ENCODE results near the gene MTHFD1L.
"Not testable (repeated sequence)": the region's sequence is repeated elsewhere in the genome, so short reads cannot be mapped to it uniquely, and the experiment has no call there.

Gene MTHFD1L

DNA sequence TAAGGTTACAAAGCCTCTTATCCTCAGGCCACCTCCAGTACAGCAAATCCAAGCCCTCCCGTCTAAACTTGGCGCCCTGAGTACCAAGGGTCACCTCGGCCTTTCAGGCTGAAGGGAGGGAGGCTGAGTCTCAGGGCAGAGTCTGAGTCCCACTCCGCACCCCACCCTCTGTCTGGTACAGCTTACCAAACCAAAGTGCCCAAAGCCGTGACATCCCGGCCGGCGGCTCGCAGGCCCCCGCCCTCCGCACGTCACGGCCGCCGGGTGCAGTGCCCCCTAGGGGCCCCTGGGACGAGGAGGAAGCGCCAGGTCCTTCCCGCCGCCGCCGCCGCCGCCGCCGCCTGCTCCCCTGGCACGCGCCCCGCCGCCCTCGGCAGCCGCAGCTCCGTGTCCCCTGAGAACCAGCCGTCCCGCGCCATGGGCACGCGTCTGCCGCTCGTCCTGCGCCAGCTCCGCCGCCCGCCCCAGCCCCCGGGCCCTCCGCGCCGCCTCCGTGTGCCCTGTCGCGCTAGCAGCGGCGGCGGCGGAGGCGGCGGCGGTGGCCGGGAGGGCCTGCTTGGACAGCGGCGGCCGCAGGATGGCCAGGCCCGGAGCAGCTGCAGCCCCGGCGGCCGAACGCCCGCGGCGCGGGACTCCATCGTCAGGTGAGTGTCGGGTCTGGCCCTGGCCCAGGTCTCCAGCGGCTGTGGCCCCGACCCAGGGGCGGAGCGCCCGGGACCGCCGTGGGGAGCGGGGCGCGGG, at the start of gene MTHFD1L:
TSS of gene MTHFD1L (plus strand) at position 297 of the 741 bp plus-strand sequence. CDS start at position 418, 121 bp downstream.
- peak; percentile 90 for DNase-seq (ENCODE audit: low spot score)

DNA sequence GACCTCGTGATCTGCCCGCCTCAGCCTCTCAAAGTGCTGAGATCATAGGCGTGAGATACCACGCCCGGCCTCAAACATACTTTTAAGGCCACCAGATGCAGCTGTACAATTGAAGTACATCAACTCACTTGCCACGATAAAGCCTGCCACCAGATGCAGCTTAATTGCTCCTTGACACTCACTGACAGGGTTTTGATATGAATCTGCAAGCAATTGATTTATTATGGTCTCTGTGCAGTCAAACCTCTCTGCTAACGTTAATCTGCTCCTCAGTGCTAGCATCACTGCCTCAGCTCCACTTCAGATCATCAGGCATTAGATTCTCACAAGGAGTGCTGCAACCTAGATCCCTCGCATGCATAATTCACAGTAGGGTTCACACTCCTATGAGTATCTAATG, 48.9 kb upstream of the MTHFD1L start:
- DNase-seq (ENCODE audit: low spot score) = not testable (repeated sequence)

DNA sequence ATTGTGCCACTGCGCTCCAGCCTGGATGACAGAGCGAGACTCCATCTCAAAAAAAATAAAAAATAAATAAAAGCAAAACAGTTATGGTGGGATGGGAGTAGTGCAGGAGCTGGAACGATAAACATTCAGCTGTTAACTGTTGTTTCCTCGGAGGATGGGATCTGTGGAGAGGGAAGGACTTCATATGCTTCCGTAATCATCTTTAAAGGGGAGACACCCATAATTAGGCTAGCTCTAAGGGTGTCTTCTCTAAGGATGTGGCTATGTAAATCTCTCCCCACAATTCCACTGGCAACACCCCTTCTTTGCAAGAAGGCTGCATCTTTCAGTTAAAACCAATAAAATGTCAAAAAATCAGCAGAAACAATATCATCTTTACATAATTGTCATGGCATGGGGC, 42.6 kb upstream of the MTHFD1L start:
- DNase-seq (ENCODE audit: low spot score) = no peak

DNA sequence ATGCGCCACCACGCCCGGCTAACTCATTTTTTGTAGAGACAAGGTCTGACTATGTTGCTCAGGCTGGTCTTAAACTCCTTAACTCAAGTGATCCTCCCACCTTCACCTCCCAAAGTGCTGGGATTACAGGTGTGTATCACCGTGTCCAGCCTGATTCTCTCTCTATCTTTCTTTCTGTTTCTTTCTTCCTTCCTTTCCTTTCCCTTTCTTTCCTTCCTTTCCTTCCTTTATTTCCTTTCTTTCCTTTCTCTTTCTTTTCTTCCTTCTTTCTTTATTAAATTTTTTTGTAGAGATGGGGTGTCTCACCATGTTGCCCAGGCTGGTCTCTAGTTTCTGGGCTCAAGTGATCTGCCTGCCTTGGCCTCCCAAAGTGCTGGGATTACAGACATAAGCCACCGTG, 38.7 kb upstream of the MTHFD1L start:
- DNase-seq (ENCODE audit: low spot score) = no peak

DNA sequence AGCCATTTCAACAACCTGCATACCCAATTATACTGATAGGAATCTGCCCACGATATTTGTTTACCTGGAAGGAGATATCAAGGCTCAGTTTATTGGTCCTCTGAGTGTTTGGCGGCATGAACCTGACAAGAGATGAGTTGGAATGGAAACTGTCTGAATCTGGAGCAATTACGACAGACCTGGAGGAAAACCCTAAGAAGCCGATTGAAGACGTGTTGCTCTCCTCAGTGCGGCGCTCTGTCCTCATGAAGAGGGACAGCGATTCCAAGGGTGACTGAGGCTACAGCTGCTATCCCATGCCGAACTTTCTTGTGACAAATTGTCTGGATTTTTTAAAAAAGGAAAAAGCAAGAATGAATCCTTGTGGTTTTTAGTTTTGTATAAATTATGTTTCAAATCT, 37.4 kb upstream of the MTHFD1L start:
- not testable (repeated sequence) for DNase-seq (ENCODE audit: low spot score)

DNA sequence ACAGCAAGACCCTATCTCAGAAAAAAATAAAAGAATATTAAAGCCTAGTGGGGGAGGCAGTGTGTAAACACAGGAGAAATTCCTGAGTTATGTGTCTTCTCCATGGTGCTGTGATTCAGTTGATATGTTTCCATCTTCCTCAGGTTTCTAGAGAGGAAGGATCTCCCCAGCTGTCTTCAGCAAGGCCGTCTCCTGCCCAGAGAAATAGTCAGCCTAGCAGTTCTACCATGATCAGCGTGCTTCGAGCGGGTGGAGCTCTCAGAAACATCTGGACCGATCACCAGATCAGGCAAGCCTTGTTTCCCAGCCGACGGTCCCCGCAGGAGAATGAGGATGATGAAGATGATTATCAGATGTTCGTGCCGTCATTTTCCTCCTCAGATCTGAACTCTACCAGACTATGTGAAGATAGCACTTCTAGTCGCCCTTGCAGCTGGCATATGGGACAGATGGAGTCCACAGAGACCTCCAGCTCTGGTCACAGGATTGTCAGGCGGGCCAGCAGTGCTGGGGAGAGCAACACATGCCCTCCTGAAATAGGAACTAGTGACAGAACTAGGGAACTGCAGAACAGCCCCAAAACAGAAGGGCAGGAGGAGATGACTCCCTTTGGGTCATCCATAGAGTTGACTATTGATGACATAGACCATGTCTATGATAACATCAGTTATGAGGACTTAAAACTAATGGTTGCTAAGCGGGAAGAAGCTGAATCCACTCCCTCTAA, 34.9 kb upstream of the MTHFD1L start:
- peak; percentile 38 for DNase-seq (ENCODE audit: low spot score)

DNA sequence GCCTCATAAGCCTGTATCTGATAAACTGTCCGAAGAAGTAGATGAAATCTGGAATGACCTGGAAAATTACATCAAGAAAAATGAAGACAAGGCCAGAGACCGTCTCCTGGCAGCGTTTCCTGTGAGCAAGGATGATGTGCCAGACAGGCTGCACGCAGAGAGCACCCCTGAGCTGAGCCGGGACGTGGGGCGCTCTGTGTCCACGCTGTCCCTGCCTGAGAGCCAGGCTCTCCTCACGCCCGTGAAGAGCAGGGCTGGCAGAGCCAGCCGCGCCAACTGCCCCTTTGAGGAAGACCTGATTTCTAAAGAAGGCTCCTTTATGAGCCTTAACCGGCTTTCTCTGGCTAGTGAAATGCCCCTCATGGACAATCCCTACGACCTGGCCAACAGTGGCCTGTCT, 33.9 kb upstream of the MTHFD1L start:
- no peak for DNase-seq (ENCODE audit: low spot score)

DNA sequence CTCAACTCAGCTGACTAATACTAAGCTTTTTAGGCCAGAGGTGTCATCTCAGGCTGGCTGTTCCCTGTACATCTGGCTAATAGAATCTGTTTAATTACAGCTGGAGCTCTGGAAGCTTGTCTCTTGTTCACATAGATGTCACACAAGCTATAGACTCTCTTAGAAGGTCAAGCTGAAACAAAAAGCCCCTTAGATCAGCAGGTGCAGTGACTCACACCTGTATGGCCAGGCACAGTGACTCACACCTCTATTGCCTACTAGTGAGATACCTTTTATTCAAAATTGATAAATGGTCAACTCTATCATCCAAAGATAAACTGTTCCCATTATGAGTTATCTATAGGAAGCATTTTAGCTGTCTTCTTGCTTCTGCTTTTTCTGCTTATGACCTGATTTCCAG, 29.9 kb upstream of the MTHFD1L start:
- DNase-seq (ENCODE audit: low spot score) = no peak

DNA sequence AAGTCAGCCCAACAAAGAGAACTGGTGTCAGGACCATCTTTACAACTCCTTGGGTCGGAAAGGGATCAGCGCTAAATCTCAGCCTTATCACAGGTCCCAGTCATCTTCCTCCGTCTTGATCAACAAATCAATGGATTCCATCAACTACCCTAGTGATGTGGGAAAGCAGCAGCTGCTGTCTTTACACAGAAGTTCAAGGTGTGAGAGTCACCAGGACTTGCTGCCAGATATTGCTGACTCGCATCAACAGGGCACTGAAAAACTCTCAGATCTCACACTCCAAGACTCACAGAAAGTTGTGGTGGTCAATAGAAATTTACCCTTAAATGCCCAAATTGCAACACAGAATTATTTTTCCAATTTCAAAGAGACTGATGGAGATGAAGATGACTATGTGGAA, 25.3 kb upstream of the MTHFD1L start:
- no peak for DNase-seq (ENCODE audit: low spot score)

DNA sequence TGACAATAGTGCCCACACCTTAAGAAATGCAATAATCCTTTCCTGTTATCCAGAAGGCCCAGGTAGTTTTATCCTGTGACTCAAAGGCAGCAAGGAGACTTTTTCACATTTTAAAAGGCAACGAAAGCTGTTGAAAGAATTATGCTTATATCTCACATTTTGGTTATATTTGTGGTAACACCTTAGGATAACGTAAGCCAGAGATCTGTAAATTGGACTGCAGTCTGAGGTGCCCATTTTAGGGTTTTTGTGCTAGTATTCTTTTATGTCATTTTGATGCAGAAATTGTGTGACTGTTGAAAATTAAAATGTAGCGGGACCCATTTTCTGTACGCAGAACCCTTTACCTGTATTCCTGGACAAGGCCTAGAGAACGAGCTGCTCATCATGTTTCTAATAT, 24.3 kb upstream of the MTHFD1L start:
- no peak for DNase-seq (ENCODE audit: low spot score)

DNA sequence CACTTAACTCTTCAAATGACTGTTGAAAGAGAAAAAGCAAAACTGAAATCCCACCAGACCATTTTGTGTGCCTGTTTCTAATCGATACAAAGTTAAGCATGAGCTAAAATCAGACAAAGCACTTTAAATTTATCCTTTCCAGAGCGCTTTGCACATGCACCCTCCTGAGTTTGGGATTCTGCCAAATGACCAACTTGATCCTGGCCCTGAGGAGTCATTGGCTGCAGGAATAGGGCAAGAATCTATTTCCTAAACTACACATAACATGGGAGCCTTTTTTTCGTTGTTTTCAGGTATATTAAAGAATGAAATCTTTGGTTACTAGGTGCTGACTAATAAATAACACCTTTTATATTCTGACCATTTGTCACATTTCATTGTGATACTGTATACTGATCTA, 23.8 kb upstream of the MTHFD1L start:
- no peak for DNase-seq (ENCODE audit: low spot score)

DNA sequence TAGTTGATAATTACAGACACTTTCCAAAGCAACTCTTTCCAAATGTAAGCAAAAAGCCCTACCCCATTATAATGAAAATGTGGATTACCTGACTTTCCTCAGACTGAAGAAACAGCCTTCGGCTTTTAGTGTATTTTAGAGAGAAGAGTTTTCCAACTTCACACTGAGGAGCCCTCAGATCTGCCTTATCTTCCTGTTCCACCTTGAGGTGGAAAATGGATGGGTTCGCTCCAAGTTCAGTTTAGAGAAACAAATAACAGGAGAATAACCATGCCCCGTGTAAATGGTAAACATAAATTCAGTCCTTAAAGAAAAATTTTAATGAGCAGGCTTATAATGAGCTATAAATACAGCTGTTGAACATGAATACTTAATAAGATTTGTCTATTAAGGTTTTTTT, 21.1 kb upstream of the MTHFD1L start:
- no peak for DNase-seq (ENCODE audit: low spot score)

DNA sequence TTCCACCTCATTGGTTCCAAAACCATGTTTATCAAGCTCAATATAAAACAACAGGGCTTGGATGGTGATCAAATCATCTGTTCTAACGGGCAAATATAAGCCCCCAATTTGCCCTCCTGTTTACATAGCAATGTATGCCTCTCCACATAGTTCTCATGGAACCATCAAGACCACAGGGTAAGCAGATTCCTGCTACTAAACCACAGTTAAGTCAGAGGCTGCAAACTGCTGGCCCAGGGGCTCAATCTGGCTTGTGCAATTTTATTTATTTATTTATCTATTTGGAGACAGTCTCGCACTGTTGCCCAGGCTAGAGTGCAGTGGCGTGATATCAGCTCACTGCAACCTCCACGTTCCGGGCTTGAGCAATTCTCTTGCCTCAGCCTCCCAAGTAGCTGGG, 18.9 kb upstream of the MTHFD1L start:
- DNase-seq (ENCODE audit: low spot score) = no peak

DNA sequence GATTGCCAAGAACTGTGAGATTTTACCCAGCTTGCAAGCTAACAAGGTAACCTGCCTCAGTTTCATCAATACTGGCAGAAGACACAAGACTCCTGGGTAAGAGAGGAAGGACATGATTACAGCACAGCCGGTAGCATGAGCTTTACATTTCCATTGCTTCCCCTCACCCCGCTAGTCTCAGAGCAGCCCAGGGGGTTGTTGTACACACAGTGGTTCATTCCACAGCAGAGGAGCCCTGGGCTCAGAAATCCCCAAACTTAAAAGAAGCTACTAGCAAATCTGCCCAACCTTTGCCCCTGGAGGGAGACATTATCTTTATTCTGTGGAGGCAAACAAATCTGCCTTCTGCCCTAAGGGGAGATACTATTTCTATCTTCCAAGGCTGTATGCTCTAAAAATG, 17.1 kb upstream of the MTHFD1L start:
- no peak for DNase-seq (ENCODE audit: low spot score)

DNA sequence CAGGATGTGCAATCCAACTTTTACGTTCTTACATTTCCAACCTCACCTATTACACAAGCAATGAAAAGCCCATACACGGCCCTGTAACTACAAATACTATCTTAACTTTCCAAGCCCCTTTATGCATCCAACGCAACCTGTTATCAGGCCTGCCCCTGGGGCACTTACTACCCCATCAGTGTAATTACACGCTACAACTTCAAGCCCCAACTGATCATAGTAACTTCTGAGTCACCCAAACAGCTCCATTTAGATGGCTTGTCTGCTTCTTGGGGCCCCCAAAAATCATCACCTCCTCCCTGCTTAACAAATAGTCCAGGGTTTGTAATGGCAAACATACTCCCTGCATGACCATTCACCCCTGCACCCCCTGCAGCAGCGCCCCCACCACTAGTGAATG, 11.1 kb upstream of the MTHFD1L start:
- not testable (repeated sequence) for DNase-seq (ENCODE audit: low spot score)

DNA sequence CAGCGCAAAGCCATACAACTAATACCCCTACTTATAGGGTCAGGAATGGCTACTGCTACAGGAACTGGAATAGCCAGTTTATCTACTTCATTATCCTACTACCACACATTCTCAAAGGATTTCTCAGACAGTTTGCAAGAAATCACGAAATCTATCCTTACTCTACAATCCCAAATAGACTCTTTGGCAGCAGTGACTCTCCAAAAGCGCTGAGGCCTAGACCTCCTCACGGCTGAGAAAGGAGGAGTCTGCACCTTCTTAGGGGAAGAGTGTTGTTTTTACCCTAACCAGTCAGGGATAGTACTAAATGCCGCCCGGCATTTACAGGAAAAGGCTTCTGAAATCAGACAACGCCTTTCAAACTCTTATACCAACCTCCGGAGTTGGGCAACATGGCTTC, 10.3 kb upstream of the MTHFD1L start:
- DNase-seq (ENCODE audit: low spot score) = not testable (repeated sequence)

DNA sequence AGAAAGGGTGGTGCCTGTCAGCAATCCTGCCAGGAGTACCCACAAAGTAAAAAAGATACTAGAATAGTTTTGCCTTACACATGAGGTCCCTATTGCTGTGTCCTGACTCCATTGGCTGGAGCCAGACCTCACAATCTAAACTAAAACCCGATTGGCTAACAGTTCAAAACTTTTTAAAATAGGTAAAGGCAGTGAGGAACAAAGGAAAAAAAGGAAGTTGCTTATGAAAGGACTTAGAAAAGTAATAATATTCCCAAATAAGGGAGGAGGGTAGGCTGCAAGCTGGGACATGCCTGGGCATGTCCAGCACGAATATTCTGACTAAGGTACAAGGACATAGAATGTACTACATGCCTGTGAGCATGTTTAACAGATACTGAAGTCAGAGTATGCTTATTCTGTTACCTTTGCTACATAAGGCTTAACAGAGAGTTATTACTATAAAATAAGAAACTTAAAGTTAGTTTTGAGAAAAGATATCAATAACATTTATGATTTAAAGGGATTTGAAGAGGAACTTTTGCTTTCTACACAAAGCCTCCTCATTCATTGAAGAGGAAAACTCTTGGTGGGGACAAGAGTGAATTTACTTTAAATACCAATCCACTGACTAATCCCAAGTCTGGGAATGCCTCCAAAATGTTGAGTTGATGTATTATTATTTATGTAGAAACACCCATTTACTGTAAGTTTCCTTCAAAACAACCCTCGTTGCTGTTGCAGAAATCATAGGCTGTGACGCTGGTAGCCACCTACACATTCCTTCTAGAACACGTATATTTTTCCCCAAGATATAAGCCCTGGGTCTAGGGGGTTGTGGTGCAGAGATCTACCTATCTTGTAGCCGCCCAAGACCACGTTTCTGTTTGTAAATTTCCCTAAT, 8.2 kb upstream of the MTHFD1L start:
- DNase-seq (ENCODE audit: low spot score) = peak; percentile 72

DNA sequence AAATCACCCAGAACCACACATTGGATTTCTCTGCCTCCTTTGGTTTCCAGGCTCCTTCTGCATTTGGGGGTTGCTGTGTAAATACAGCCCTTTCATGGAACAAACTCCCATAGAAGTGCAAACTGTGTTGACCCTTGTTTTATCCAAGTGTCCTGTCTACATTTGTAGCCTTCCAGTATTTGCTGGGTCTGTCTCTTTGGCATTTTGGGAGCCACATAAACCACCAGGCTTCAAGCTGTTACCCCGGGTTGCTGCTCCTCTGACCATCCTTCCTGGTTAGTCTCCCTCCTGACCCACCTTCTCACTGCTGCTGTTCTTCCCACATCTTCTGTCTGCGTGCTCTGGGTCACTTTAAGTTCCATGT, 7.6 kb upstream of the MTHFD1L start:
- DNase-seq (ENCODE audit: low spot score) = no peak

DNA sequence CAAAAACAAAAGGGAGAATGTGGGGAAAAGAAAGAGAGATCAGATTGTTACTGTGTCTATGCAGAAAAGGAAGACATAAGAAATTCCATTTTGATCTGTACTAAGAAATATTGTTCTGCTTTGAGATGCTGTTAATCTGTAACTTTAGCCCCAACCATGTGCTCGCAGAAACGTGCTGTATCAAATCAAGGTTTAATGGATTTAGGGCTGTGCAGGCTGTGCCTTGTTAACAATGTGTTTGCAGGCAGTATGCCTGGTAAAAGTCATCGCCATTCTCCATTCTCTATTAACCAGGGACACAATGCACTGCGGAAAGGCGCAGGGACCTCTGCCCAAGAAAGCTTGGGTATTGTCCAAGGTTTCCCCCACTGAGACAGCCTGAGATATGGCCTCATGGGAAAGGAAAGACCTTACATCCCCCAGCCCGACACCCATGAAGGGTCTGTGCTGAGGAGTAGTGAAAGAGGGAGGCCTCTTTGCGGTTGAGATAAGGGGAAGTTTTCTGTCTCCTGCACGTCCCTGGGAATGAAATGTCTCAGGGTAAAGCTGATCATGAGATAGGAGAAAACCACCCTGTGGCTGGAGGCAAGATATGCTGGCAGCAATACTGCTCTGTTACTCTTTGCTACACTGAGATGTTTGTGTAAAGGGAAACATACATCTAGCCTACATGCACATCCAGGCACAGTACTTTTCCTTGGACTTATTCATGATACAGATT, 3.9 kb upstream of the MTHFD1L start:
- not testable (repeated sequence) for DNase-seq (ENCODE audit: low spot score)

DNA sequence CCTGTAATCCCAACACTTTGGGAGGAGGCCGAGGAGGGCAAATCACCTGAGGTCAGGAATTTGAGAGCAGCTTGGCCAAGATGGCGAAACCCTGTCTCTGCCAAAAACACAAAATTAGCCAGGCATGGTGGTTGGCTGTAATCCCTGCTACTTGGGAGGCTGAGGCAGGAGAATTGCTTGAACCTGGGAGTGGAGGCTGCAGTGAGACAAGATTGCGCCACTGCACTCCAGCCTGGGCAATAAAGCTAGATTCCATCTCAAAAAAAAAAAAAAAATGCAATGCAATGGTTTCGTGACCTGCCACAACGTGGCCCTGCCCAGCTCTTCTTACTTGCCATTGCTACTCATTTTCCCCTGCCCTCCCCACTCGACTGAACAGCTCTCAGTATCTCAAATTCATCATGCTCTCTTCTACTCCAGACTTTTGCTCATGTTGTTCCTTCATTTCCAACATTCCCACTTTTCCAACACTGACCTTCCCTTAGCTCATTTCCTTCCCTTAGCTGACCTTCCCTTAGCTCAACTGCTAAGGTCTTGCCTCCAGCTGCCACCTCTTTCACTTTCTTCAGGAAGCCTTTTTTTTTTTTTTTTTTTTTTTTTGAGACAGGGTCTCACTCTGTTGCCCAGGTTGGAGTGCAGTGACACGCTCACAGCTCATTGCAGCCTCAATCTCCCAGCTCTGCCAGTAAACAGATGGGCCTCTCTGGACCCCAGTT, 2.1 kb upstream of the MTHFD1L start:
- DNase-seq (ENCODE audit: low spot score) = no peak

DNA sequence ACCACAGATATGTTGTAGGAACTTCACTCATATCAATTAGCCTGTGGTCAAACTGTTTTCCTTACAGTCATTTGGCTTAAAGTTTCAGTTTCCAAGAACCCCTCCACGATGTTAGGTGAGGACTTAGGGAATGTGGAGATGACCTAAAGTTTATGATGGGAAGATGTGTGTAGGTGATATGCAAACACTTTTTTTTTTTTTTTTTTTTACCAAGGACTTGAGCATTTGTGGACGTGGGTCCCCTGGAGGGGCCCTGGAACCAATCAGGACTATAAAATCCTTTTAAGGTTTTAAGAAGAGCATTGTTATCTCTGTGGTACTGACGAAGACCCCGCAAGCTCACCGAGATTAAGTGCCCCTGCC, 478 bp upstream of the MTHFD1L start:
- no peak for DNase-seq (ENCODE audit: low spot score)

Measured in hepatic stellate cell (primary cell).